Inflammatory macrophage treated with lipopolysaccharide for 1 hour (primary cell): ENCODE results near the gene TTC39B.
A peak's percentile ranks its signal among the peaks of the same experiment; 100 is the strongest.
"Not testable (repeated sequence)": the region's sequence is repeated elsewhere in the genome, so short reads cannot be mapped to it uniquely, and the experiment has no call there.

Source experiments
- DNase-seq, 2 donors: peaks; one replicate each; pipeline ENCODE4 v3.0.0-alpha.2; 2020 to 2022

The TTC39B gene

GRCh38 chr9:15262581-15262980, 44.4 kb downstream of the TTC39B start:
- DNase-seq, result no peak

GRCh38 chr9:15256426-15256825, 50.6 kb downstream of the TTC39B start:
- DNase-seq, result no peak

- DNase-seq, result no peak
Measured at GRCh38 chr9:15253786-15254185, 53.2 kb downstream of the TTC39B start.

- no peak for DNase-seq
Measured at GRCh38 chr9:15253197-15253596, 53.8 kb downstream of the TTC39B start.

GRCh38 chr9:15249981-15250380, 57.0 kb downstream of the TTC39B start:
- DNase-seq, result no peak

GRCh38 chr9:15249042-15249818, 57.8 kb downstream of the TTC39B start:
- no peak for DNase-seq

- DNase-seq, result no peak
Measured at GRCh38 chr9:15248621-15249020, 58.4 kb downstream of the TTC39B start.

- DNase-seq, result peak in 1 of 2 donors; percentile 17
Measured at GRCh38 chr9:15248081-15248480, 58.9 kb downstream of the TTC39B start.

- no peak for DNase-seq
Measured at GRCh38 chr9:15246708-15247107, 60.3 kb downstream of the TTC39B start.

- no peak for DNase-seq
Measured at GRCh38 chr9:15246243-15246642, 60.8 kb downstream of the TTC39B start.

GRCh38 chr9:15244001-15244441, 63.0 kb downstream of the TTC39B start:
- no peak for DNase-seq

- DNase-seq, result peak; percentile 22 to 27
Measured at GRCh38 chr9:15243081-15243480, 63.9 kb downstream of the TTC39B start.

- DNase-seq, result no peak
Measured at GRCh38 chr9:15240927-15241326, 66.1 kb downstream of the TTC39B start.

GRCh38 chr9:15239816-15240215, 67.2 kb downstream of the TTC39B start:
- peak in 1 of 2 donors; percentile 15 for DNase-seq

- no peak for DNase-seq
Measured at GRCh38 chr9:15238646-15239045, 68.4 kb downstream of the TTC39B start.

GRCh38 chr9:15235658-15236057, 71.4 kb downstream of the TTC39B start:
- no peak for DNase-seq

- DNase-seq, result not testable (repeated sequence)
Measured at GRCh38 chr9:15233941-15234490, 73.0 kb downstream of the TTC39B start.

GRCh38 chr9:15232706-15233280, 74.2 kb downstream of the TTC39B start:
- not testable (repeated sequence) for DNase-seq

- DNase-seq, result no peak
Measured at GRCh38 chr9:15231788-15232635, 75.0 kb downstream of the TTC39B start.

- DNase-seq, result no peak
Measured at GRCh38 chr9:15229409-15229808, 77.6 kb downstream of the TTC39B start.

GRCh38 chr9:15227491-15227890, 79.5 kb downstream of the TTC39B start:
- no peak for DNase-seq

GRCh38 chr9:15225564-15226126, 81.4 kb downstream of the TTC39B start:
- DNase-seq, result no peak

- DNase-seq, result peak in 1 of 2 donors; percentile 31
Measured at GRCh38 chr9:15222313-15222712, 84.7 kb downstream of the TTC39B start.
